GM12801 (cell line): ENCODE results near the gene SUGCT.

Experiments used
- CTCF ChIP-seq: IDR thresholded peaks from one replicate; pipeline ENCODE4 v1.5.1; 2011; ENCODE audit warnings: control low read depth; ENCODE audit not compliant: insufficient read length; ENCODE audit errors: extremely low read depth

Gene SUGCT

GRCh38 chr7:40873248-40873647, 738.4 kb downstream of the SUGCT start:
- no peak for TF ChIP-seq CTCF

- TF ChIP-seq CTCF, result no peak
Measured at GRCh38 chr7:40874756-40875155, 740.0 kb downstream of the SUGCT start.

GRCh38 chr7:40876601-40877000, 741.8 kb downstream of the SUGCT start:
- TF ChIP-seq CTCF, result no peak

GRCh38 chr7:40879941-40880543, 745.2 kb downstream of the SUGCT start:
- no peak for TF ChIP-seq CTCF

- no peak for TF ChIP-seq CTCF
Measured at GRCh38 chr7:40880581-40880980, 745.8 kb downstream of the SUGCT start.

- no peak for TF ChIP-seq CTCF
Measured at GRCh38 chr7:40881405-40881926, 746.7 kb downstream of the SUGCT start.

GRCh38 chr7:40882071-40882658, 747.4 kb downstream of the SUGCT start:
- no peak for TF ChIP-seq CTCF
